Gastrocnemius medialis (tissue), 4 donors: Measurements from ENCODE around the gene LPIN3.

Source experiments
- CTCF ChIP-seq, 5 experiments: fragments of 450-650 bp in 3 of 5; fragments of 200-600 bp in 2 of 5; sonication (generic) in 2 of 5; IDR thresholded peaks in 4 of 5; conservative IDR thresholded peaks in 1 of 5; 1 replicate in 4 of 5; 2 replicates in 1 of 5; pipeline ENCODE4 v1.5.1; 2016 to 2019; ENCODE audit warnings: antibody characterized with exemption in 5 of 5, mild to moderate bottlenecking in 3 of 5, moderate library complexity in 3 of 5
- POLR2A ChIP-seq, 2 donors: fragments of 450-650 bp; IDR thresholded peaks; one replicate each; pipeline ENCODE4 v1.6.1; 2017; ENCODE audit warnings: antibody characterized with exemption in 2 of 2, mild to moderate bottlenecking in 2 of 2, moderate library complexity in 2 of 2

- no peak for TF ChIP-seq CTCF (IDR thresholded peaks at IDR 0.05 in 4 of 5, conservative IDR thresholded peaks at IDR 0.05 in 1 of 5)
- TF ChIP-seq POLR2A (IDR thresholded peaks at IDR 0.05): no peak
Observed at GRCh38 chr20:41407607-41408006, 67.0 kb downstream of the LPIN3 start.
